Measurements from ENCODE around the gene IL6R.

- TF ChIP-seq POLR2A (IDR thresholded peaks at IDR 0.05; ENCODE audit: extremely low read depth, insufficient read length), result no peak
- TF ChIP-seq, protein P1, sequence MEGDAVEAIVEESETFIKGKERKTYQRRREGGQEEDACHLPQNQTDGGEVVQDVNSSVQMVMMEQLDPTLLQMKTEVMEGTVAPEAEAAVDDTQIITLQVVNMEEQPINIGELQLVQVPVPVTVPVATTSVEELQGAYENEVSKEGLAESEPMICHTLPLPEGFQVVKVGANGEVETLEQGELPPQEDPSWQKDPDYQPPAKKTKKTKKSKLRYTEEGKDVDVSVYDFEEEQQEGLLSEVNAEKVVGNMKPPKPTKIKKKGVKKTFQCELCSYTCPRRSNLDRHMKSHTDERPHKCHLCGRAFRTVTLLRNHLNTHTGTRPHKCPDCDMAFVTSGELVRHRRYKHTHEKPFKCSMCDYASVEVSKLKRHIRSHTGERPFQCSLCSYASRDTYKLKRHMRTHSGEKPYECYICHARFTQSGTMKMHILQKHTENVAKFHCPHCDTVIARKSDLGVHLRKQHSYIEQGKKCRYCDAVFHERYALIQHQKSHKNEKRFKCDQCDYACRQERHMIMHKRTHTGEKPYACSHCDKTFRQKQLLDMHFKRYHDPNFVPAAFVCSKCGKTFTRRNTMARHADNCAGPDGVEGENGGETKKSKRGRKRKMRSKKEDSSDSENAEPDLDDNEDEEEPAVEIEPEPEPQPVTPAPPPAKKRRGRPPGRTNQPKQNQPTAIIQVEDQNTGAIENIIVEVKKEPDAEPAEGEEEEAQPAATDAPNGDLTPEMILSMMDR (IDR thresholded peaks at IDR 0.05; ENCODE audit: low read depth, low read length), result no peak
- TF ChIP-seq, protein P2, sequence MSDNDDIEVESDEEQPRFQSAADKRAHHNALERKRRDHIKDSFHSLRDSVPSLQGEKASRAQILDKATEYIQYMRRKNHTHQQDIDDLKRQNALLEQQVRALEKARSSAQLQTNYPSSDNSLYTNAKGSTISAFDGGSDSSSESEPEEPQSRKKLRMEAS (IDR thresholded peaks at IDR 0.05; ENCODE audit: low read depth, low read length), result no peak
- no peak for TF ChIP-seq MYC (IDR thresholded peaks at IDR 0.05; ENCODE audit: low read depth, low read length)
Observed at GRCh38 chr1:154465621-154466195, 60.6 kb downstream of the IL6R start.

Measured in NB4 (cell line).